Stimulated activated CD4-positive, alpha-beta T cell treated with anti-CD3 and anti-CD28 coated beads, Interleukin-1b, Interleukin-23, amount 100 ng/mL, for 48 hours (primary cell): ENCODE results near the gene UNK.

ENCODE experiments used
- DNase-seq: peaks from one replicate; pipeline ENCODE4 v3.0.0-alpha.2; 2020

The UNK gene

GRCh38 chr17:75822119-75822799 lies 37.7 kb downstream of the UNK start:
- no peak for DNase-seq

GRCh38 chr17:75822800-75823166 lies 38.2 kb downstream of the UNK start:
- no peak for DNase-seq

GRCh38 chr17:75823257-75824041 lies 38.8 kb downstream of the UNK start:
- no peak for DNase-seq

GRCh38 chr17:75824050-75824552 lies 39.5 kb downstream of the UNK start:
- no peak for DNase-seq

GRCh38 chr17:75824666-75825065 lies 40.1 kb downstream of the UNK start:
- DNase-seq = no peak

GRCh38 chr17:75825149-75825552 lies 40.5 kb downstream of the UNK start:
- no peak for DNase-seq

GRCh38 chr17:75825748-75826370 lies 41.3 kb downstream of the UNK start:
- DNase-seq = no peak

GRCh38 chr17:75826561-75827307 lies 42.1 kb downstream of the UNK start:
- no peak for DNase-seq

- peak; percentile 66 for DNase-seq
Measured at GRCh38 chr17:75827308-75828075, 42.9 kb downstream of the UNK start.

GRCh38 chr17:75828076-75828400 lies 43.4 kb downstream of the UNK start:
- DNase-seq = no peak

- no peak for DNase-seq
Measured at GRCh38 chr17:75828741-75829140, 44.1 kb downstream of the UNK start.

GRCh38 chr17:75829747-75830146 lies 45.1 kb downstream of the UNK start:
- DNase-seq = no peak

- DNase-seq = peak; percentile 33
Measured at GRCh38 chr17:75830164-75831031, 45.8 kb downstream of the UNK start.

- DNase-seq = no peak
Measured at GRCh38 chr17:75831032-75831571, 46.5 kb downstream of the UNK start.

GRCh38 chr17:75832164-75832651 lies 47.6 kb downstream of the UNK start:
- DNase-seq = peak; percentile 49

- no peak for DNase-seq
Measured at GRCh38 chr17:75832652-75833400, 48.2 kb downstream of the UNK start.

- DNase-seq = no peak
Measured at GRCh38 chr17:75834279-75834920, 49.8 kb downstream of the UNK start.

GRCh38 chr17:75834928-75835653 lies 50.5 kb downstream of the UNK start:
- no peak for DNase-seq

- no peak for DNase-seq
Measured at GRCh38 chr17:75835654-75835987, 51.0 kb downstream of the UNK start.
